Activated naive CD8-positive, alpha-beta T cell (primary cell): ENCODE data around the gene PRKCSH.
A peak's percentile ranks its signal among the peaks of the same experiment; 100 is the strongest.

Source experiments
- H3K27ac Mint-ChIP-seq: one replicate; pipeline ENCODE4 v1.8.0; 2021; ENCODE audit warnings: mixed read lengths
- H3K27me3 Mint-ChIP-seq: one replicate; pipeline ENCODE4 v1.8.0; 2021; ENCODE audit warnings: mixed read lengths
- H3K36me3 Mint-ChIP-seq: one replicate; pipeline ENCODE4 v1.8.0; 2021; ENCODE audit warnings: mixed read lengths
- H3K4me1 Mint-ChIP-seq: one replicate; pipeline ENCODE4 v1.8.0; 2021; ENCODE audit warnings: low read depth, mixed read lengths
- H3K4me3 Mint-ChIP-seq: one replicate; pipeline ENCODE4 v1.8.0; 2021; ENCODE audit warnings: mild to moderate bottlenecking, mixed read lengths
- H3K9me3 Mint-ChIP-seq: one replicate; pipeline ENCODE4 v1.8.0; 2021; ENCODE audit warnings: low read depth, mixed read lengths

PRKCSH gene

DNA sequence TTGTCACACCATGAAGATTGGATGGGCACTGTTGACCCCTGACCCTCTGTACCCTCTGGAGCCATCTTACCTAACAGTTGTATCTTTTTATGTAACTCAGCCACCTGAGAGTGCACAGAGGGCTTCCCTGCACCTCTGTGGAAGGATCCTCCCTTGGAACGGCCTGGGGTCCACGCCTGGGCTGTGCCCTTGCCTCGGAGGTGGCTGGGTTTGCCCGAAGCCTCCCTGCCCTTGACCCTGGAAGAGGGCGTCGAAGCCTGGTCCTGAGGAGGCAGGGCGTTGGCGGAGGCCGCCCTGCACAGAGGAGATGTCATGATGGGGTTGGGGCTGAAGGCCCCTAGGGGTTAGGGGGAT lies 755 bp upstream of the PRKCSH start:
- peaks cover 2% of the 10 kb centered on the region for H3K36me3 Mint-ChIP-seq
- H3K27me3 Mint-ChIP-seq: peaks cover 2% of the 10 kb centered on the region
- H3K4me1 Mint-ChIP-seq: peaks cover 21% of the 10 kb centered on the region
- peak overlapping the region; percentile 100 for H3K4me3 Mint-ChIP-seq
- H3K27ac Mint-ChIP-seq: peak overlapping the region; percentile 97
- no peaks in the 10 kb centered on the region for H3K9me3 Mint-ChIP-seq

DNA sequence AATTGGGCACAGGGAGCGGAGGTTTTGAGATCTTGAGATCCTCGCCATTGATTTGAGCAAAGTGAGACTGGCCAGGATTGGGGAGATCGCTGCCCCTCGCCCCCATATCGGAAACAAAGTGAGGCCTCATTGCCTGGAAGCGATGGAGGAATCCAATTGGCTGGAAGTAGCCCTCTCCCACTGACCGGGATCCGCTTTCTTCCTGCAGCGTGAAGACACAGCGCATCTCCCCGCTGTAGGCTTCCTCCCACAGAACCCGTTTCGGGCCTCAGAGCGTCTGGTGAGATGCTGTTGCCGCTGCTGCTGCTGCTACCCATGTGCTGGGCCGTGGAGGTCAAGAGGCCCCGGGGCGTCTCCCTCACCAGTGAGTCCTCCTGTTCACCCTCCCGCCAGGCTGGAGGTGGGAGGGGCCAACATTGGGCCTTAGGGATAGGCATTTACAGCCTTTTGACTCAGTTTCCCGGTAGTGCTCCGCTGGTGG lies 438 bp downstream of the PRKCSH start:
- H3K9me3 Mint-ChIP-seq: no peaks in the 10 kb centered on the region
- peaks cover 23% of the 10 kb centered on the region for H3K4me1 Mint-ChIP-seq
- H3K27me3 Mint-ChIP-seq: no peaks in the 10 kb centered on the region
- peaks cover 2% of the 10 kb centered on the region for H3K36me3 Mint-ChIP-seq
- H3K27ac Mint-ChIP-seq: peak overlapping the region; percentile 97
- H3K4me3 Mint-ChIP-seq: peak overlapping the region; percentile 100

DNA sequence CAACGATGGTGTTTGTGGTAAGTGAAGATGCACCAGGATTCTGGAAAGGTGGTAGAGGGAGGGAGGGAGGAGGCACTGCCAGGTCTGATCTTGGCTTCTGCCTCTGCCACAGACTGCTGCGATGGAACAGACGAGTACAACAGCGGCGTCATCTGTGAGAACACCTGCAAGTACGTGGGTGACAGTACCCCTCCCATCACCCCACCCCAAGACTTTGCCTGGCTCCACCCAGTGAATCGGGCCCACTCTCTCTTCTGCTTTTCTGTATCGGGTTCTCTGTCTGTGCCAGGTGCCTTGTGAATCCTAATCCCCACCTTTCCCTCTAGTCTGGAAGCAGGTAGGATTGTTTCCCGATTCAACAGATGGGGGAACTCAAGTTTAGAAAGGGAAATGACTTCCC lies 2.5 kb downstream of the PRKCSH start:
- no peaks in the 10 kb centered on the region for H3K9me3 Mint-ChIP-seq
- peak overlapping the region; percentile 73 for H3K4me3 Mint-ChIP-seq
- H3K4me1 Mint-ChIP-seq: peaks cover 26% of the 10 kb centered on the region
- H3K27ac Mint-ChIP-seq: no peak overlapping the region
- no peaks in the 10 kb centered on the region for H3K27me3 Mint-ChIP-seq
- peaks cover 4% of the 10 kb centered on the region for H3K36me3 Mint-ChIP-seq

DNA sequence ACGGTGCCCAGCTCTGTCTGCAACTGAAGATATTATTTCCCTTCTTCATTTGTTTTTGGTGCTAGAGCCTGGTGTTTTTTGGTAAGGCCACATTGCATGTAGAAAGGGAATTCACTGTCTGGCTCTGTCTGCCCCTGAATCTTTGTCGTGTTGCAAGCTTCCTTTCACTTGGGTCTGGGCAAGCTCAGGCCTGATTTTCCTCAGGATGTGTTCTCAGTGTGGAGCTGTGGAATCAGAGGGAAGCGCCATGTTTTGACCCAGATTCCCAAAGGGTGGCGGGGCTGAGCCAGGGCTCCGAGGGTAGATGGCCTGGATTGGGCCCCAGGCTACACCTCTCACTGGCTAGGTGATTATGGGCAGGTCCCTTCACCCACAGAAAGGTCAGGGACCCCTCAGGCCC lies 8.6 kb downstream of the PRKCSH start:
- no peak overlapping the region for H3K4me3 Mint-ChIP-seq
- H3K27ac Mint-ChIP-seq: no peak overlapping the region
- peaks cover 5% of the 10 kb centered on the region for H3K4me1 Mint-ChIP-seq
- no peaks in the 10 kb centered on the region for H3K27me3 Mint-ChIP-seq
- no peaks in the 10 kb centered on the region for H3K9me3 Mint-ChIP-seq
- H3K36me3 Mint-ChIP-seq: peaks cover 2% of the 10 kb centered on the region

DNA sequence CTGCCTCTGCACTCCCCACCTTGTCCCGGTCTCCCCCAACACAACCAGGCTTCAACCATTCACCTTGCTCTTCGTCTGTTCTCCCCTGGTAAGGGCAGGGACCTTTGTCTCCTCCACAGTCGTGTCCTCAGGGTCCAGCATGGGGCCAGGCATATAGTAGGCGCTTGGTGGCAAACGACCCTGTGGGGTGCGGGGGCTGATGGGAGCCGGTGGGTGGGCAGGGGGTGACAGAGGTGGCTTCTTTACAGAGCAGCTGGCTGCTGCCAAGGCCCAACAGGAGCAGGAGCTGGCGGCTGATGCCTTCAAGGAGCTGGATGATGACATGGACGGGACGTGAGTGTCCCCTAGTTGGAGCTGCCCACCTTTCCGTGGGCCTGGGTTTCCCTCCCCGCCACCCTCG lies 9.7 kb downstream of the PRKCSH start:
- H3K4me1 Mint-ChIP-seq: peaks cover 5% of the 10 kb centered on the region
- H3K4me3 Mint-ChIP-seq: no peak overlapping the region
- H3K9me3 Mint-ChIP-seq: no peaks in the 10 kb centered on the region
- no peak overlapping the region for H3K27ac Mint-ChIP-seq
- peaks cover 2% of the 10 kb centered on the region for H3K36me3 Mint-ChIP-seq
- no peaks in the 10 kb centered on the region for H3K27me3 Mint-ChIP-seq

DNA sequence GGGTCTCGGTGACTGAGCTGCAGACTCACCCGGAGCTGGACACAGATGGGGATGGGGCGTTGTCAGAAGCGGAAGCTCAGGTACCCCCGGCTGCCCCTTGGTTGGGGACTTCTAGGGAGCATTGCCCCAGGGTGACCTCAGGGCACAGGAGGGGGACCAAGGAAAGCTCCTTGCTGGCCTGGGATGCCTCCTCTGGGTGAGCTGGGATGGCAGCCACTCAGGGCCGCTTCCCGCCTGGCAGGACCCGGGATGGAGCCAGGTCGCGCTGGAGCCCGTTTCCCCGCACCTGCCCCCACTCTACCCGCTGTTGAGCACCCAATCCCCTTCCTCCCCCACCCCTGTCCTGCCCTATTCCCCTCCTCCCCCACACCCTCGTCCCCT lies 10.8 kb downstream of the PRKCSH start:
- Mint-ChIP-seq H3K4me1 (no peaks in the 10 kb centered on the region), H3K27ac (no peak overlapping the region), H3K9me3 (no peaks in the 10 kb centered on the region), H3K27me3 (no peaks in the 10 kb centered on the region), H3K4me3 (no peak overlapping the region), H3K36me3 (peaks cover 2% of the 10 kb centered on the region)

DNA sequence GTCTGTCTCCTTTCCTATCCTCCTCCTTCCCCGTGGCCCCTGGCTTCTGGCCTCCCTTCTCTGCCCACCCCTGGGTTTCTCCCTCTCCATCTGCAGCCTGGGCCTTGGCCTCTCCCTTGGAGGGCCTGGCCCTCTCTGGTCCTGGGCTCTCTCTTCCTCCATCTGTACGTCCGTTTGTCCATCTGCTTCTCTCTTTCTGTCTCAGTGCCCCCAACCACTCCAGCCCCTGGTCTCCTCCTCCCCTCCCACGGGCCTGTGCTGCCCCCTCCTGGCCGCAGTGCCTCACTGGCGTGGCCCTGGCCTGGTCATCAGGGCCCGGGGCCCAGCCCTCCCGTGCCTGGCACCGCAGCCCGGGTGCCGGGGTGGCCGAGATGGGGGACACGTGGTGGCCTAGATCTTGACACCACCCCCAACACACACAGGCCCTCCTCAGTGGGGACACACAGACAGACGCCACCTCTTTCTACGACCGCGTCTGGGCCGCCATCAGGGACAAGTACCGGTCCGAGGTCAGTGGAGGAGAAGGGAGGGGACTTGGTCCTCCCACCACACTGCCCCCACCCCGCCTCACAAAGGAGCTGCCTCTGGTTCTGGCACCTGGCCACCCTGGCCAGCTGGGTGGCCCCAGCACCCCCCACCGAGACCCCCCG lies 11.3 kb downstream of the PRKCSH start:
- Mint-ChIP-seq H3K27ac (no peak overlapping the region), H3K27me3 (no peaks in the 10 kb centered on the region), H3K4me3 (no peak overlapping the region), H3K4me1 (no peaks in the 10 kb centered on the region), H3K9me3 (no peaks in the 10 kb centered on the region), H3K36me3 (peaks cover 2% of the 10 kb centered on the region)

DNA sequence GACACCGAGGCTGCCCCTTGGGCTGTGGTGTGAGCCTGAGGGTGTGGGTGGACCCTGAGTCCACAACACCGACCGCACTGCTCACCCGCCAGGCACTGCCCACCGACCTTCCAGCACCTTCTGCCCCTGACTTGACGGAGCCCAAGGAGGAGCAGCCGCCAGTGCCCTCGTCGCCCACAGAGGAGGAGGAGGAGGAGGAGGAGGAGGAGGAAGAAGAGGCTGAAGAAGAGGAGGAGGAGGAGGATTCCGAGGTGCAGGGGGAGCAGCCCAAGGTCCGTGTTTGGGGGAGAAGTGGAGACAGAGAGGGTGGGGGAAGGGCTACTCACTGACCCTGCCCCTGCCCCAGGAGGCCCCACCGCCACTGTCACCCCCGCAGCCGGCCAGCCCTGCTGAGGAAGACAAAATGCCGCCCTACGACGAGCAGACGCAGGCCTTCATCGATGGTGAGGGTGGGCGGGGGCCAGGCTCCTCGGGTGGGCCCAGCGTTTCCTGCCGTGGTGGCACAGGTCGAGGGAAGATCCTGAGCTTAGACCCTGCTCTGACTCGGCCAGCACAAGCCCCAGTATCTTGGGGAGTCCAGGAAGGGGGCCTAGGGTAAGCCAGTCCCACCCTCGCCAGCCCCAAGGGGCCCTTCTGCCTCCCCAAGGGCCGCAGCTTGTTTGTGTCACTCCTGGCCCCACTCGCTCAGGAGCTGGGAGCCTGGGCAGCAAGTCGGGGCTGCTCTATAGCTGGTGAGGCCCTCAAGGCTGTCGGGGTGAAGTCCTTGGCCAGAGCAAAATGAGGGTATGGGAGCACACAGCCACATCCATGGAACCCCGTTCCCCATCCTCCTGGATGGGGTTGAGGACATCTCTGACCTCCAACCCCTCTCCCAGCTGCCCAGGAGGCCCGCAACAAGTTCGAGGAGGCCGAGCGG lies 12.2 kb downstream of the PRKCSH start:
- Mint-ChIP-seq H3K9me3 (no peaks in the 10 kb centered on the region), H3K4me1 (no peaks in the 10 kb centered on the region), H3K36me3 (no peaks in the 10 kb centered on the region), H3K4me3 (no peak overlapping the region), H3K27me3 (no peaks in the 10 kb centered on the region), H3K27ac (no peak overlapping the region)

DNA sequence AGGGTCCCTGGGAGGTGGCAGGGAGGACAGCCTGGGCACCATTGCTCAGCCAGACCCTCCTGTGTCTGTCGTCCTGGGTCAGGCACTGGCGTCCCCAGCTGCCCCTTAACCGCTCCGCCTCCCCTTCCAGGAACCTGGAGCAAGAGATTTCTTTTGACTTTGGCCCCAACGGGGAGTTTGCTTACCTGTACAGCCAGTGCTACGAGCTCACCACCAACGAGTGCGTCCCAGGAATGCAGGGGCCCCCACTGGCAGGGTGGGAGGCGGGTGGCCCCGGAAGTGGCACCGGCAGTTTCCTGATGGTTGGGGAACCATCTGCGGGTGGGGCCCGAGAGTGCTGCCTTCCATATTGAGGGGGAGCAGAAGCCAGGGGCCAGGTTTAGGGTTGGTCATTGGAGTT lies 13.0 kb downstream of the PRKCSH start:
- Mint-ChIP-seq H3K27me3 (no peaks in the 10 kb centered on the region), H3K9me3 (no peaks in the 10 kb centered on the region), H3K27ac (no peak overlapping the region), H3K4me3 (no peak overlapping the region), H3K4me1 (no peaks in the 10 kb centered on the region), H3K36me3 (no peaks in the 10 kb centered on the region)

DNA sequence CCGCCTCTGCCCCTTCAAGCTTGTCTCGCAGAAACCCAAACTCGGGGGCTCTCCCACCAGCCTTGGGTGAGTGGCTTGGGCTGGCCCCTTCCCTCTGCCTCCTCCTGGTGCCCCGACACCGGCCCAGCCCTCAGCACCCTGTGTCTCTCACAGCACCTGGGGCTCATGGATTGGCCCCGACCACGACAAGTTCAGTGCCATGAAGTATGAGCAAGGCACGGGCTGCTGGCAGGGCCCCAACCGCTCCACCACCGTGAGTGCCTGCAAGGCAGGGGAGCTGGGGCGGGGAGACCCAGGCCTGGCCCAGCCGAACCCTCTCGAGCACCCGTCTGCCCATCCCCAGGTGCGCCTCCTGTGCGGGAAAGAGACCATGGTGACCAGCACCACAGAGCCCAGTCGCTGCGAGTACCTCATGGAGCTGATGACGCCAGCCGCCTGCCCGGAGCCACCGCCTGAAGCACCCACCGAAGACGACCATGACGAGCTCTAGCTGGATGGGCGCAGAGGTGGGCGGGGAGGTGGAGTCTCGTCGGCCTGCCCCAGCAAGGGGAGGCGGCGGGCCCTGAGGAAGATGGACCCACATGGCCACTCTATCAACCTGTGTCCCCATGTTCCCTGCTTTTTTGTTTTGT lies 13.6 kb downstream of the PRKCSH start:
- Mint-ChIP-seq H3K4me3 (no peak overlapping the region), H3K9me3 (no peaks in the 10 kb centered on the region), H3K36me3 (no peaks in the 10 kb centered on the region), H3K27me3 (no peaks in the 10 kb centered on the region), H3K4me1 (no peaks in the 10 kb centered on the region), H3K27ac (no peak overlapping the region)

DNA sequence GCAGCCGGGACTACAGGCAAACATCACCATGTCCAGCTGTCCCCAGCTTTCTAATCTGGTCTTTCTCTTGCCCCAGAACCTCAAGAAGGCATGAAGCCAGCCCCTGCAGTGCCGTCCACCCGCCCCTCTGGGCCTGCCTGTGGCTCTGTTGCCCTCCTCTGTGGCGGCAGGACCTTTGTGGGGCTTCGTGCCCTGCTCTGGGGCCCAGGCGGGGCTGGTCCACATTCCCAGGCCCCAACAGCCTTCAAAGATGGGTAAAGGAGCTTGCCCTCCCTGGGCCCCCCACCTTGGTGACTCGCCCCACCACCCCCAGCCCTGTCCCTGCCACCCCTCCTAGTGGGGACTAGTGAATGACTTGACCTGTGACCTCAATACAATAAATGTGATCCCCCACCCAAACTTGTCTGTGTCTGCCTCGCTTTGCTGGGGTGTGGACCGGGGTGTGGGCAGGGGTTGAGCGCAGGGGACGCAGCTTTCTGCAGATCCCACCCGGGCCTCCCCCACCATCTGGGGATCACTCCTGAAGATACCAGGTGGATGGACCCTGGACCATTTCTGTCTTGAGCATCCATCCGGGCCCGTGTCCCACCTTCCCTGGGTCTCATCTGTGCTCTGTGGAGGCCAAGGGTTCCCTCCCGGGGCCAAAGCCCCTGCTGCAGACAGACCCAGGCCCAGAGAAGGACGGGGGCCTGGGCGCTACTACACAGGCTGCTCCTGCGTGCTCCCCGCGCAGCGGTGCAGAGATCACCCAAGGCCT lies 15.3 kb downstream of the PRKCSH start:
- Mint-ChIP-seq H3K36me3 (no peaks in the 10 kb centered on the region), H3K4me1 (no peaks in the 10 kb centered on the region), H3K9me3 (no peaks in the 10 kb centered on the region), H3K27me3 (no peaks in the 10 kb centered on the region), H3K4me3 (no peak overlapping the region), H3K27ac (no peak overlapping the region)

DNA sequence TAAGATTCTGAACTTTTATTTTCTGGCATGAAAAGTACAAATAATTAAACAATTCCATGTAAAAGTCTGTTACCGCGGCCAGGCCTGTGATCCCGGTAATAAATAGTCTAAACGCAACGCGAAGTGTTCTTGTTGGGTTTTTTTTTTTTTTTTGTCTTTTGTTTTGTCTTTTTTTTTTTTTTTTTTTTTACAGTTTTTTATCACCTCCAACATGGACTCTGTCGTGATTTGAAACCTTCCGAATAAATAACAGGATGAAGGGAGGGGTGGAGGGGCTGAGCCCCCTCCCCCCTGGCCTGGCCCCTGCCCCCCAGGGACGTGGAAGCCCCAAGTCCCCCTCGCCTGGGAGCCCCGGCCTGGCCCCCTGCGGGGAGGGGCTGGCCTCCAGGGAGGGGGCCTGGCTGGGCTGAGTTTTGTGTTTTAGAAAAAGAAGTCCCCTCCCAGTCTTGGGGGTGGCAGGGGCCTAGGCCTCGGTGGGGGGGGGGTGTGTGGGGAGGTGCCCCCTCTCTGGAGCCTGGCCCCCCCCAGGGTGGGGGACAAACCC lies 16.0 kb downstream of the PRKCSH start:
- Mint-ChIP-seq H3K36me3 (no peaks in the 10 kb centered on the region), H3K4me1 (no peaks in the 10 kb centered on the region), H3K4me3 (no peak overlapping the region)

DNA sequence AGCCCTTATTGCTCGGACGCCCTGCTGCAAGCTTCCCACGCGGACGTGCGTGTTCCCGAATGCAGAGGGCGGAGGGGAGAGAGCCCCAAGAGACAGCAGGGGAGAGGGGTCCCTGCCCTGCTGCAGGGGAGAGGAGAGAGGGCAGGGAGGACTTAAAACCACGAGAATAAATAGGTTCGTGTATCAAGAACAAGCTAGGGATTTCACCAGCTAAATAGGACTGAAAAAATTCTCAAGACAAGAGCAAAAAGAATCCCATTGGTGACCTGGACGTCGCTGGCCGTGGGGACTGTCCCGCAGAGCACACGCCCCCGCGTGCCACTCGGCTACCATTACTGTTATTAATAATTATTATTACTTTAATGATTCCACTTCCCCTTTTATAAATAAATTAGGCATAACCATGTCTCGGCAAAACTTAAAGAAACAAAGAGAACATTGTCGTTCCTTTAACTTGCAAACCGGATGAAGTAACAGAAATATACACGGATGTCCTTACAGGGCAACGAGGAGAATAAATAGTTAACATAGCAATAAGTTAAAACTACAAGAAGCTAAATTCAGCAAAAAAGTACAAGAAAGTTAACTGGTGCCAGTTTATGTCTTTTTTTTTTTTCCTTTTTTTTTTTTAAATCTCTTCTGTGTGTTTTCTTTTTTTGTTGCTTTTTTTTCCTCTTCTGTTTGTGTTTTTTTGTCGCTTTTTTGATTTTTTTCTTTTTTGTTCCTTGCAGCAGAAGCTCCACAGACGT lies 16.6 kb downstream of the PRKCSH start:
- H3K27ac Mint-ChIP-seq: no peak overlapping the region
- no peaks in the 10 kb centered on the region for H3K4me1 Mint-ChIP-seq
- no peaks in the 10 kb centered on the region for H3K9me3 Mint-ChIP-seq
- H3K27me3 Mint-ChIP-seq: no peaks in the 10 kb centered on the region
- no peak overlapping the region for H3K4me3 Mint-ChIP-seq
- H3K36me3 Mint-ChIP-seq: no peaks in the 10 kb centered on the region

More for the DNA sequence above, 16.0 kb downstream of the PRKCSH start:
- Mint-ChIP-seq H3K27ac (no peak overlapping the region), H3K27me3 (no peaks in the 10 kb centered on the region), H3K9me3 (no peaks in the 10 kb centered on the region)
